Midbrain (tissue), 1 donor: Measurements from ENCODE around the gene PTGIS.

Experiments
- DNase-seq: peaks from one replicate; lab custom pipeline; 2025; lab: John Stamatoyannopoulos, UW

PTGIS gene

GRCh38 chr20:49595811-49596561, 28.0 kb upstream of the PTGIS start:
- DNase-seq = no peak

- no peak for DNase-seq
Measured at GRCh38 chr20:49595346-49595745, 27.4 kb upstream of the PTGIS start.

GRCh38 chr20:49594931-49595315, 27.0 kb upstream of the PTGIS start:
- DNase-seq = no peak

- DNase-seq = no peak
Measured at GRCh38 chr20:49594143-49594930, 26.4 kb upstream of the PTGIS start.

- no peak for DNase-seq
Measured at GRCh38 chr20:49593466-49594142, 25.7 kb upstream of the PTGIS start.

GRCh38 chr20:49592120-49592519, 24.2 kb upstream of the PTGIS start:
- no peak for DNase-seq

- no peak for DNase-seq
Measured at GRCh38 chr20:49591217-49591865, 23.4 kb upstream of the PTGIS start.

- no peak for DNase-seq
Measured at GRCh38 chr20:49590163-49591017, 22.5 kb upstream of the PTGIS start.

- DNase-seq = no peak
Measured at GRCh38 chr20:49589747-49590146, 21.8 kb upstream of the PTGIS start.

- no peak for DNase-seq
Measured at GRCh38 chr20:49587111-49587570, 19.2 kb upstream of the PTGIS start.

GRCh38 chr20:49585585-49586245, 17.8 kb upstream of the PTGIS start:
- no peak for DNase-seq

- DNase-seq = no peak
Measured at GRCh38 chr20:49584418-49585382, 16.8 kb upstream of the PTGIS start.

- DNase-seq = no peak
Measured at GRCh38 chr20:49583669-49584417, 15.9 kb upstream of the PTGIS start.

GRCh38 chr20:49583343-49583668, 15.4 kb upstream of the PTGIS start:
- no peak for DNase-seq

GRCh38 chr20:49582413-49583334, 14.7 kb upstream of the PTGIS start:
- no peak for DNase-seq

GRCh38 chr20:49581482-49581881, 13.5 kb upstream of the PTGIS start:
- no peak for DNase-seq

- no peak for DNase-seq
Measured at GRCh38 chr20:49580813-49581174, 12.9 kb upstream of the PTGIS start.
